Osteocyte (in vitro differentiated cells): ENCODE data around the gene NCAM1. TPM values are rescaled to one million over a fixed set of nuclear protein-coding genes. Genes with fewer than 3 reads are reported as not detected.

Source experiments
- DNase-seq: peaks from one replicate; pipeline ENCODE4 v3.0.0; 2021; ENCODE audit warnings: mixed read lengths; ENCODE audit not compliant: unreplicated experiment; ENCODE audit errors: extremely low spot score
- H3K27ac Mint-ChIP-seq: one replicate; pipeline ENCODE4 v1.8.0; 2021; ENCODE audit warnings: mild to moderate bottlenecking, mixed read lengths; ENCODE audit not compliant: unreplicated experiment
- H3K27me3 Mint-ChIP-seq: one replicate; pipeline ENCODE4 v1.8.0; 2021; ENCODE audit warnings: mixed read lengths; ENCODE audit not compliant: unreplicated experiment
- H3K36me3 Mint-ChIP-seq: one replicate; pipeline ENCODE4 v1.8.0; 2021; ENCODE audit warnings: mixed read lengths; ENCODE audit not compliant: unreplicated experiment
- H3K4me1 Mint-ChIP-seq: one replicate; pipeline ENCODE4 v1.8.0; 2021; ENCODE audit warnings: mixed read lengths; ENCODE audit not compliant: unreplicated experiment
- H3K4me3 Mint-ChIP-seq: one replicate; pipeline ENCODE4 v1.8.0; 2021; ENCODE audit warnings: mild to moderate bottlenecking, moderate library complexity, mixed read lengths; ENCODE audit not compliant: unreplicated experiment
- H3K9me3 Mint-ChIP-seq: one replicate; pipeline ENCODE4 v1.8.0; 2021; ENCODE audit warnings: mixed read lengths; ENCODE audit not compliant: unreplicated experiment
- total RNA-seq: library from RNA; stranded (reverse); gene quantifications from 2 replicates; pipeline ENCODE4 v1.2.1, GENCODE V29; 2021
- TF ChIP-seq, protein P1 (sequence below): fragments of 200-600 bp; sonication (generic); IDR thresholded peaks from 2 replicates; pipeline ENCODE4 v1.5.0; 2021; ENCODE audit warnings: antibody characterized with exemption, mild to moderate bottlenecking, moderate library complexity

NCAM1 gene
- total RNA-seq, 1 donor from 2014 or later: 2.2 TPM

DNA sequence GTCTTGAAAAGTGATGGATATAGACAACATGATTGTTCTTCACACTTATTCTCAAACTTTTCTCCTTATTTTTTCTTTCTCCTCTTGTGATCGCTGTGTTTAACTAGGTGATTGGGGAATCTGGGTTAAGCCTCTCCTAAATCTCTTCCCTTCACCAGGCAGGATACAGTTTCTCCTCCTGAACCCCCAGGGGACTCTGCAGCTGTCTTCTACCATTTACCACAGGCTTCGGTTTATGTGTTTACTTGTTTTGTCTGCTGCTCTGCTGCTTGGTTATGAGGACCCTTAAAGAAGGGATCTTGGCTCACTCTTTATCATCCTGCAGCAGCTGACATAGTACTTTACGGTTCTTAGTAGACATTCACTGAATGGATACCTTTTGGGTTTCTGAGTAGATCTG is 124.2 kb downstream of the NCAM1 start:
- Mint-ChIP-seq H3K4me1 (no peaks in the 10 kb centered on the region), H3K27me3 (no peaks in the 10 kb centered on the region), H3K9me3 (no peaks in the 10 kb centered on the region), H3K36me3 (no peaks in the 10 kb centered on the region), H3K27ac (no peak overlapping the region), H3K4me3 (no peak overlapping the region)
- DNase-seq: no peak
- TF ChIP-seq, protein P1, sequence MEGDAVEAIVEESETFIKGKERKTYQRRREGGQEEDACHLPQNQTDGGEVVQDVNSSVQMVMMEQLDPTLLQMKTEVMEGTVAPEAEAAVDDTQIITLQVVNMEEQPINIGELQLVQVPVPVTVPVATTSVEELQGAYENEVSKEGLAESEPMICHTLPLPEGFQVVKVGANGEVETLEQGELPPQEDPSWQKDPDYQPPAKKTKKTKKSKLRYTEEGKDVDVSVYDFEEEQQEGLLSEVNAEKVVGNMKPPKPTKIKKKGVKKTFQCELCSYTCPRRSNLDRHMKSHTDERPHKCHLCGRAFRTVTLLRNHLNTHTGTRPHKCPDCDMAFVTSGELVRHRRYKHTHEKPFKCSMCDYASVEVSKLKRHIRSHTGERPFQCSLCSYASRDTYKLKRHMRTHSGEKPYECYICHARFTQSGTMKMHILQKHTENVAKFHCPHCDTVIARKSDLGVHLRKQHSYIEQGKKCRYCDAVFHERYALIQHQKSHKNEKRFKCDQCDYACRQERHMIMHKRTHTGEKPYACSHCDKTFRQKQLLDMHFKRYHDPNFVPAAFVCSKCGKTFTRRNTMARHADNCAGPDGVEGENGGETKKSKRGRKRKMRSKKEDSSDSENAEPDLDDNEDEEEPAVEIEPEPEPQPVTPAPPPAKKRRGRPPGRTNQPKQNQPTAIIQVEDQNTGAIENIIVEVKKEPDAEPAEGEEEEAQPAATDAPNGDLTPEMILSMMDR: no peak

DNA sequence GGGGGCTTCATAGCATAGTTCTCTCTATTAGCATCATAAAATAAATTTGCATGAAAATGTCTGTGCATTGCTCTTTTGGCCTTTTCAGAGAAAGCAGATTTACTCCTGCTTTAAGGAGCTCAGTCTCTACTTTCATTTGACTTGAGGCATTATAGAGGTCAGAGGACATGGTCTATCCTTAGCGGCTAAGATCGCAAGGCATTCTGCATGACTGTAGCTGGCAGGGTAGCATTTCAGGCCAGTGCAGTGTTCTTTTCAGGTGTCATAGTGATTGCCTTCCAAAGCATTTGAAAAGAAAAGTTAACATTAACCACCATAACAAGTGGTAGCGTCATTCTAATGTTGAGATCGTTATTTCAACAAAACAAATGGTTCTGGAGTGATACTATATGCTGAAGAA is 126.5 kb downstream of the NCAM1 start:
- Mint-ChIP-seq H3K27ac (no peak overlapping the region), H3K36me3 (no peaks in the 10 kb centered on the region), H3K4me1 (no peaks in the 10 kb centered on the region), H3K9me3 (no peaks in the 10 kb centered on the region), H3K4me3 (no peak overlapping the region), H3K27me3 (no peaks in the 10 kb centered on the region)
- TF ChIP-seq, protein P1: no peak
- no peak for DNase-seq

DNA sequence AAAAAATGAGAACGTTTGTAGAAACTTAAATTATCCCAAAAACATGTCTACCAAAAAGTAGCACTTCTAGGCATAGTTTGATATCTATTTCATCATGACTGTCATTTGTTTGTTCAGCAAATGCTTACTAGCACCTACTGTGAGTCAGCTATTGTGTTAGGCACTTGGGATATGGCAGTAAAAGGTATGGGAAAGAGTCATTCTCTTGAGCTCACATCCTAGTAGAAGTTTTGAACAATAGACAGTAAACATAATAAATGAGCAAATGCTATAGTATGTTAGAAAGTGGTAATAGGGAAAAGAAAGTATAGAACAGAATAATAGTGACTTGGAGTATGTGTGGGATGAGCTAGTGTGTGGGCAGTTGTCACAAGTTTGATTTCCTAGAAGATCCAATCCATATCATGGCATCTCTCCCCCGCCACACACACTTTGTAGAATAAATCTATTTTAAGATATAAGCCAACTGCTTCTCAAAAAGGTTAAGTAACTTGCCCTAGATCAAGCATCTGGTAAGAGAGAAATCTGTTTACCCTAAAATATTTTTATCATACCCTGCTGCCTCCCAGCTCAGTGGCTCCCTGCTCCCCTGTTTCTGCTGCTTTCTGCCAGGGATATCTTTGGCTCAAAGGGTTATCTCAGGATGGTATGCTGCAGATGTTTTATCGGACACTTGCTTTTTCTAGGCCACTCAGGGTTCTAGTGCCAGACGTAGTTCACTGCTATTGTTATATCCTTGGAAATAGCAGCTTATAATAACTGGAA is 129.7 kb downstream of the NCAM1 start:
- TF ChIP-seq, protein P1: no peak
- Mint-ChIP-seq H3K4me3 (no peak overlapping the region), H3K27ac (no peak overlapping the region), H3K9me3 (no peaks in the 10 kb centered on the region), H3K27me3 (no peaks in the 10 kb centered on the region), H3K36me3 (no peaks in the 10 kb centered on the region), H3K4me1 (no peaks in the 10 kb centered on the region)
- no peak for DNase-seq

DNA sequence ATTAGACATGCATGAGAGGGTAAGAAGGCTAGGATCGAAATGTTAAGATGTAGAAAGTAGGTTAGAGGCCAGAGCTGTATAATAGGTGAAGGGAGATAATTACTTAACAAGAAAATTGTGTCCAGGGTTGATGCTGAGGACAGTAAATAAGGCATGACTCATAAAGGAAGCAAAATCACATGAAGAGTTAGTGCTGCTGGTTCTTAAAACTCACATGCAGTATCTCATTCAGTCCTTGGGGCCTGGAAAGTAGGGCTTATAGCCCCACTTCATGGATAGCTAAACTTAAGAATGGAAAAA is 130.2 kb downstream of the NCAM1 start:
- H3K9me3 Mint-ChIP-seq: no peaks in the 10 kb centered on the region
- DNase-seq: no peak
- no peak overlapping the region for H3K27ac Mint-ChIP-seq
- TF ChIP-seq, protein P1: no peak
- no peaks in the 10 kb centered on the region for H3K27me3 Mint-ChIP-seq
- H3K4me3 Mint-ChIP-seq: no peak overlapping the region
- no peaks in the 10 kb centered on the region for H3K4me1 Mint-ChIP-seq
- no peaks in the 10 kb centered on the region for H3K36me3 Mint-ChIP-seq

DNA sequence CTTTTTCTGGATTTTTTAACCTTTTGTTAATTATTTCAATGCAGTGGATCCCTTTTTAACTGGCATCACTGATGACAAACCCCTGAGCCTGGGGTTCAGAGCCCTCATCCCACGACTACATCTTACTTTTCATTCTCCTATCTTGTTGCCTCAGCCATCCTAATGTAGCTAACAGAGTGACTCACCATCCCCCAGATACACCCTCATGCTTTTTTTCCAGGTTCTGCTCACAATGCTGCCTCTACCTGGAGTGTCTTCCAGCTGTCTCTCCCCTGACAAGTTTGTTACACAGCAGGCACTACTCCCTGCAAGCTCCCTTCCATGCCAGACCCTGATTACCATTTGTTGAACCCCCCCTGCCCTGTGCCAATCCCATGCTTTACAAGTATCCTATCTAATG is 135.4 kb downstream of the NCAM1 start:
- H3K4me3 Mint-ChIP-seq: no peak overlapping the region
- no peak for DNase-seq

More for the DNA sequence above, 135.4 kb downstream of the NCAM1 start:
- no peaks in the 10 kb centered on the region for H3K4me1 Mint-ChIP-seq
- H3K36me3 Mint-ChIP-seq: no peaks in the 10 kb centered on the region
- H3K27me3 Mint-ChIP-seq: no peaks in the 10 kb centered on the region
- H3K27ac Mint-ChIP-seq: no peak overlapping the region
- TF ChIP-seq, protein P1: no peak
- H3K9me3 Mint-ChIP-seq: no peaks in the 10 kb centered on the region
